GM21360 (cell line): ENCODE data around the gene KCNH6.

Source experiments
- ATAC-seq: cut with Tn5 transposase; IDR thresholded peaks from one replicate; pipeline ENCODE4 v1.9.1; 2021; ENCODE audit warnings: mild to moderate bottlenecking, moderate library complexity; ENCODE audit not compliant: unreplicated experiment

Gene KCNH6

GRCh38 chr17:63486317-63487013 is 36.7 kb upstream of the KCNH6 start:
- ATAC-seq: no peak

GRCh38 chr17:63487014-63487339 is 36.2 kb upstream of the KCNH6 start:
- ATAC-seq: no peak

- ATAC-seq: no peak
These were observed 34.3 kb upstream of the KCNH6 start for GRCh38 chr17:63488851-63489250.

- no peak for ATAC-seq
These were observed 33.9 kb upstream of the KCNH6 start for GRCh38 chr17:63489291-63489690.

GRCh38 chr17:63490329-63490728 is 32.8 kb upstream of the KCNH6 start:
- no peak for ATAC-seq

GRCh38 chr17:63490858-63491400 is 32.2 kb upstream of the KCNH6 start:
- ATAC-seq: no peak

- no peak for ATAC-seq
These were observed 31.7 kb upstream of the KCNH6 start for GRCh38 chr17:63491413-63491812.

- no peak for ATAC-seq
These were observed 31.1 kb upstream of the KCNH6 start for GRCh38 chr17:63491977-63492618.

- ATAC-seq: no peak
These were observed 30.2 kb upstream of the KCNH6 start for GRCh38 chr17:63492940-63493339.

GRCh38 chr17:63493411-63493810 is 29.7 kb upstream of the KCNH6 start:
- no peak for ATAC-seq

- no peak for ATAC-seq
These were observed 28.7 kb upstream of the KCNH6 start for GRCh38 chr17:63494300-63494928.

GRCh38 chr17:63495491-63495890 is 27.7 kb upstream of the KCNH6 start:
- no peak for ATAC-seq

GRCh38 chr17:63496177-63496576 is 27.0 kb upstream of the KCNH6 start:
- no peak for ATAC-seq

GRCh38 chr17:63496663-63497400 is 26.3 kb upstream of the KCNH6 start:
- no peak for ATAC-seq

- ATAC-seq: no peak
These were observed 25.3 kb upstream of the KCNH6 start for GRCh38 chr17:63497708-63498483.

- no peak for ATAC-seq
These were observed 24.4 kb upstream of the KCNH6 start for GRCh38 chr17:63498626-63499195.

- no peak for ATAC-seq
These were observed 22.4 kb upstream of the KCNH6 start for GRCh38 chr17:63500543-63501390.

GRCh38 chr17:63503341-63503705 is 19.8 kb upstream of the KCNH6 start:
- ATAC-seq: no peak

GRCh38 chr17:63504261-63504660 is 18.9 kb upstream of the KCNH6 start:
- ATAC-seq: no peak
